GDM1 (cell line): ENCODE data around the gene HKDC1.
A peak's percentile ranks its signal among the peaks of the same experiment; 100 is the strongest.

ENCODE experiments used
- DNase-seq: peaks from one replicate; lab custom pipeline; 2025; lab: John Stamatoyannopoulos, UW

HKDC1 gene

GRCh38 chr10:69215405-69216171 is 4.5 kb upstream of the HKDC1 start:
- no peak for DNase-seq

GRCh38 chr10:69216577-69217118 is 3.5 kb upstream of the HKDC1 start:
- DNase-seq, result no peak

DNA sequence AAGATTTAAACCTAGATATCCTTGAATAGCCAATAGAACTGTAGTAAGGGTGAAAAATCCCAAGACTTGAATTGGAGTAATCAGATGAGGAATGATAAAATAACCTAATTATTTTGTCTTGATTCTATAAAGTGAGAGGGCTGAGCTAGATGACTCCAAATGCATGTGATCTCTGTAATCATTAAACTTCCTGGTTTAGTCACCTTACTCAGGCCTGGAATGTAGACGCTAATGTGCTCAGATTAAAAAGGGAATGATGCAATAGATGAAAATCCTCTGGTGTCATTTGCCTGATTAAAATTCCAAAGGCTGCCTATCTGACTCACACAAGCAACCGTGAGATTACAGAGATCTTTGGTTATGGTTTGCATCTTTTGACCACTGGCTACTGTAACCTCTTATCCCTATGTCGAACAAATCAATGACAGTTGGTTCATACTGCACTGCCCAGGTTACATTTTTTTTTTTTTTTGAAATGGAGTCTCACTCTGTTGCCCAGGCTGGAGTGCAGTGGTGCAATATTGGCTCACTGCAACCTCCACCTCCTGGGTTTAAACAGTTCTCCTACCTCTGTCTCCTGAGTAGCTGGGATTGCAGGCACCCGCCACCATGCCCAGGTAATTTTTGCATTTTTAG is 2.9 kb upstream of the HKDC1 start:
- DNase-seq, result no peak

- DNase-seq, result no peak
Observed at GRCh38 chr10:69218831-69219230, 1.3 kb upstream of the HKDC1 start.

DNA sequence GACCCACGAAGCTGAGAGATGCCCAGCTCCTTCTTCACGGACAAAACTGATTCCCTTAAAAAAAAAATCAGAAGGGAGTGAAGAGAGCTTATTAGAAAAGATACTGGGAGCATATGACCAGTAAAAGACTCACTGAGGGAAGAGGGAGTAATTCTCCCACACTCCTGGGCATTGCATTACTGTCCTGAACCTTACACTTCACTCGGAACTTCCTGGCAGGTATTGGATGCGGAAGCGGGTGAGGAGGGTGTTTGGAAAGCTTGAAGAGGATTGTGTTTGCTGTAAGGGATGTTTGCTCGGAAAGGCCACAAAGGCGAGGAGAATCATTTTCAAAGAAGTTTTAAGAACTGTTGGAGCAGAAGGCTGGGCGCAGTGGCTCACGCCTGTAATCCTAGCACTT is 375 bp downstream of the HKDC1 start:
- no peak for DNase-seq

DNA sequence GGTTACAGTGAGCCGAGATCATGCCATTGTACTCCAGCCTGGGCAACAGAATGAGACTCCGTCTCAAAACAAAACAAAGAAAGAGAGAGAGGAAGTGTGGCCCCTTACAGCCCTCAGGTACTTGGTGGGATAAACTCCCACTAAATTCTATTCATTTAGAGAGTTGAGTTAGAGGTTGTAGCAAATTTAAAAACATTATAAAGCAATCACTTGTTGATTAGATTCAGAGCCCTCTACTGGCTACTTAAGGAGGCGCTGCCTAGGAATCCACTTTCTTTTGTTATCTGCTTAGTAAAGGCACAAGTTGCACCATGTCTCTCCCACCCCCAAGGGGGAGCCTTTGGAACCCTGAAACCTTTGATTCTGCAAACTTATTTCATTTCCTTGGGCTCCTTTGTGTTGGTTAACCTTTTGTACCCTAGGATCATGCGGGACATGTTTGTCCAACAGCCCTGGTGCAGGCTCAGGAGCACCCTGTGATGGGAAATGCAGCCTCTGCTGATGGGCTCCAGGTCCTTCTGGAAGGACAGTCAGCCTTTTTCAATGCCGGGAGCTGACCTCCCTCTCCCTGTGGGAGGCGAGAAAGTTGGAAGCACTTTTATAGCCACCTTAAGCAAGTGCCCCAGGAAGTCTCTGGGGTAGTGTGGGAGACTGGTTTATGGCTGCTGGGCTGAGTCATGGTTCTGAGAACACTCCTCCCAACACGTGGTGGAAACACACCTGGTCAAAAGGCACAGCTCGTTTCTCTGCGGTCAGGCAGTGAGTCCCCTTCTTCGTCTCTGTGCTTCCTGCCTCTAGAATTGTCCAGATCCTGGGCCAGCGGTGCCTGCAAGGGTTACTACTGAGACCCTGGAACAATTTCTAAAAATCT is 2.3 kb downstream of the HKDC1 start:
- peak; percentile 19 for DNase-seq

GRCh38 chr10:69223028-69223342 is 2.9 kb downstream of the HKDC1 start:
- no peak for DNase-seq

GRCh38 chr10:69224862-69225657 is 4.9 kb downstream of the HKDC1 start:
- no peak for DNase-seq

DNA sequence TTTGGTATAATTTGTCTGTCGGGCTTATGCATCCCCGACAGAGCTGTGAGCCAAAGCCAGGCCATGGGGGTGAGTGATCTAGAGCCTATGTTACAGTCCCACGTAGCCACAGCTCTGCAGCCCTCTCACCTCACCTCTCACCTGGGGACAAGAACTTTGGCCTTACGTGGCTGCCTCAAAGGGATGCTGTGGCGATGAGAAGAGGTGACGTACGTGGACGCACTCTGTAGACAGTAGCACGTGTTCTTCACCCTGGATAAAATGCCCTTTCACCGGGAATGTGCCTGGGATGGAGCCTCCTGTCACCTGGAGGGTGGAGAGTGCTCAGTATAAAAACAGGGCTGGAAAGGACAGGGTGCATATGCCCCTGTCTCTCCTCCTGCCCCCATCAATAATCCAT is 5.5 kb downstream of the HKDC1 start:
- DNase-seq, result no peak

DNA sequence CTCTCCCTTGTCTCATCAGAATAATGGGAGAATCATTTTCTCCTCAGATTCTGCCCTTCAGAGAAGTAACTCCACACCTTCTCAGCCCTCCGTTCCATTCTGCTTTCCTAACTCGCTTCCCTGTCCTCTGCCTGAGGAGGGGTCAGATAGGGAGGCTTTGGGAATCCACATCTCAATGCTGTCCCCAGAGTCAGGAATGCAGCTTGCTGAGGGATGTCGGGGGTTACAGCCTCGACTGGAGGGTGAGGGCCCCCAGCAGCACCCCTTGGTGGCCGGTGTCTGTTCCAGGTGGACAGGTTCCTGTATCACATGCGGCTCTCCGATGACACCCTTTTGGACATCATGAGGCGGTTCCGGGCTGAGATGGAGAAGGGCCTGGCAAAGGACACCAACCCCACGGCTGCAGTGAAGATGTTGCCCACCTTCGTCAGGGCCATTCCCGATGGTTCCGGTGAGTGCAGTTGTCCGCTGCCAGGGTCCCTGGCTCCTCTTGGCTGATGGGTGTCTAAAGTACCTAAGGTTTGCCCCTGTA is 6.9 kb downstream of the HKDC1 start:
- no peak for DNase-seq

GRCh38 chr10:69228151-69228550 is 8.0 kb downstream of the HKDC1 start:
- DNase-seq, result no peak

DNA sequence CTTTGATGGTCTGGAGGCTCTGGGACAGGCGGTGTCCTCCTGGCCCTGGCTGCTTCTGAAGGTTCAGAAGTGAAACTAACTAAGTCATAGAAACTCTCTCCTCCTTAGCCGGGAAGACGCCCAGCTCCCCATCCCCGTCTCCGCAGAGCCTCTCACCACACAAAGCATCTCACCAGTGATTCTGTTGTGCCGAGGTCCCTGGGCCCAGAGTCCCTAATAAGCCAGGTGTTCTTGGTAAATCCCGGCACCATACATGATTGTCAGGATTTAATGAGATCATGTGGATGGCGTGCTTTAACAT is 9.4 kb downstream of the HKDC1 start:
- no peak for DNase-seq

GRCh38 chr10:69230128-69230527 is 10.0 kb downstream of the HKDC1 start:
- no peak for DNase-seq

- no peak for DNase-seq
Observed at GRCh38 chr10:69232252-69232651, 12.1 kb downstream of the HKDC1 start.

GRCh38 chr10:69232736-69233480 is 12.8 kb downstream of the HKDC1 start:
- DNase-seq, result no peak

- no peak for DNase-seq
Observed at GRCh38 chr10:69234447-69234846, 14.3 kb downstream of the HKDC1 start.

- peak; percentile 54 for DNase-seq
Observed at GRCh38 chr10:69237528-69238159, 17.5 kb downstream of the HKDC1 start.

DNA sequence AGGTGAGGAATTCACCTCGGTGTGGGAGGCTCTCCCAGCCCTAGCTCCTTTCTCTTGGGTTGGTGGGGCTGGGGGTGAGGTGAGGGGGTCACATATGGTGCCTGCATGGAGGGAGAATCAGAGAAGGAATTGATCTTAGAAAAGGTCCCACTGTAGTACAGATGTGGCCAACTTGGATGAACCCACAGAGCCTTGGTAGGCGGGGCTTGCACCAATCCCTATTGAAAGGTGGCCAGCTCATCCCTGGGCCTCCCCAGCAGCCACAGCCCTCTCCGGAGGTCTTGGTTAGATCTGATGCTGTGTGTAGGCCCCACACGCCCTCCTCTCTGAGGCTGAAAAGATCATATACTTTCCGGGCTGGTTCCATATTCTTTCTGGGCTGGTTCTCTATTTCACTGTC is 19.0 kb downstream of the HKDC1 start:
- no peak for DNase-seq

DNA sequence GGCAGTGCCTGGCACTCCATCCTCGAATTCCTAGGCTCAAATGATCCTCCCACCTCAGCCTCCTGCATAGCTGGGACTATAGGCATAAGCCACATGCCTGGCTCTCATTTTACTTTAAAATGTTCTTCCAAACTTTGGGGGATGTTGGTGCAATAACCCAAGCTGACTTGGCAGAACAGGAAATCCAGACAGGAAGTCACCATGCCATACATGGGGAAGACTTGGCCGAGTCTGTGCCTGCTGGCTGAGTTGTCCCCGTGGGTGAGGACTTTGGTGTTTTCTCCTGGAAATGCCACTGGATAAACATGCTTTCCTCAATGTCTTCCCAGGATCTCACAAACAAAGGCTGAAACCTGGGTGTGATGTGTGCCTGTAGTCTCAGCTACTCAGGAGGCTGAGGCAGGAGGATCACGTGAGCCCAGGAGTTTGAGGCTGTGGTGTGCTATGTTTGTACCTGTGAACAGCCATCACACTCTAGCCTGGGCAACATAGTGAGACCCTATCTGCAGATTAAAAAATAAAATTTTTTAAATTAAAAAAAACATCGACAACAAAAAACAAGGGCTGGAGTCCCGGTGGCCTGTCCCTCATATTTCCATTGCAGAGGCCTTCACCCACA is 19.8 kb downstream of the HKDC1 start:
- DNase-seq, result no peak

DNA sequence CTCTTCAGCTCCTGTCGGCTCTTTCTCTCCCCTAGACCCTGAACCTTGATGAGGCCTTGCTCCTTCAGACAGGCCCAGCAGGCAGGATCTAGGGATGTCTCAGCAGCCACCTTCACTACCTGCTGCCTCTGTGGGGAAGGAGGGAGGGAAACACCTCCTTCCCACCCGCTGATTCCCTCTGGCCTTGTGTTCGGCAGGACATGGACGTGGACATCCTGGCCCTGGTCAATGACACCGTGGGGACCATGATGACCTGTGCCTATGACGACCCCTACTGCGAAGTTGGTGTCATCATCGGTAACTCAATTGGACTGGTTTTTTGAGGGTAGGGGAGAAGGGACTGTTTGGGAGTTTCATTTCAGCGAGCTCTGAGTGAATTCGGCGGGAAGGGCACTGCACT is 20.3 kb downstream of the HKDC1 start:
- no peak for DNase-seq
